Smooth muscle cell (in vitro differentiated cells): Measurements from ENCODE around the gene ZBTB18. TPM values are rescaled to one million over a fixed set of nuclear protein-coding genes. Genes with fewer than 3 reads are reported as not detected.
"Not testable (repeated sequence)": the region's sequence is repeated elsewhere in the genome, so short reads cannot be mapped to it uniquely, and the experiment has no call there.

Experiments
- DNase-seq: peaks from one replicate; lab custom pipeline; 2025; ENCODE audit not compliant: unreplicated experiment; lab: John Stamatoyannopoulos, UW
- H2AFZ ChIP-seq: fragments of 200-600 bp; sonication (generic); 2 replicates; pipeline ENCODE4 v1.6.0; 2016; ENCODE audit warnings: antibody characterized with exemption, low read depth, mild to moderate bottlenecking
- H3F3A ChIP-seq: fragments of 200-600 bp; sonication (generic); 2 replicates; pipeline ENCODE4 v1.6.0; 2017; ENCODE audit warnings: antibody characterized with exemption, low read depth
- H3K27ac ChIP-seq: fragments of 200-600 bp; sonication (generic); 2 replicates; pipeline ENCODE4 v1.5.1; 2016; ENCODE audit warnings: low read depth, mild to moderate bottlenecking
- H3K27me3 ChIP-seq: fragments of 200-600 bp; sonication (generic); 2 replicates; pipeline ENCODE4 v1.6.1; 2016; ENCODE audit warnings: low read depth, mild to moderate bottlenecking
- H3K36me3 ChIP-seq: fragments of 200-600 bp; sonication (generic); 2 replicates; pipeline ENCODE4 v1.5.1; 2016; ENCODE audit warnings: low read depth
- H3K4me1 ChIP-seq: fragments of 200-600 bp; sonication (generic); 2 replicates; pipeline ENCODE4 v1.5.1; 2016; ENCODE audit warnings: low read depth
- H3K4me2 ChIP-seq: fragments of 200-600 bp; sonication (generic); 2 replicates; pipeline ENCODE4 v1.6.0; 2016; ENCODE audit warnings: mild to moderate bottlenecking
- H3K4me3 ChIP-seq: fragments of 200-600 bp; sonication (generic); 2 replicates; pipeline ENCODE4 v1.5.1; 2016; ENCODE audit warnings: mild to moderate bottlenecking
- H3K79me2 ChIP-seq: fragments of 200-600 bp; sonication (generic); 2 replicates; pipeline ENCODE4 v1.6.0; 2016; ENCODE audit warnings: low read depth, mild to moderate bottlenecking
- H3K9ac ChIP-seq: fragments of 200-600 bp; sonication (generic); 2 replicates; pipeline ENCODE4 v1.6.0; 2016; ENCODE audit warnings: low read depth
- H3K9me3 ChIP-seq: fragments of 200-600 bp; sonication (generic); replicated peaks from 2 replicates; pipeline ENCODE4 v1.5.1; 2016; ENCODE audit warnings: low read depth
- H4K20me1 ChIP-seq: fragments of 200-600 bp; sonication (generic); 2 replicates; pipeline ENCODE4 v1.6.0; 2016; ENCODE audit warnings: low read depth
- WGBS: methylation state at CpG from one replicate; pipeline ENCODE4 v1.1.7; 2016; ENCODE audit warnings: low lambda C conversion rate; 5-methylcytosine and 5-hydroxymethylcytosine counted together
- polyA plus RNA-seq: library from polyadenylated mRNA; unstranded; fragments of >200 nt; fragmentation: Nextera tagmentation; extraction: Ambion mirVana; gene quantifications from 2 replicates; pipeline ENCODE4 v1.2.1, GENCODE V29; 2016
- total RNA-seq: library from RNA; depleted of rRNA; stranded (reverse); fragments of >200 nt; gene quantifications from 2 replicates; pipeline ENCODE4 v1.2.3, GENCODE V29; 2014
- TF ChIP-seq, protein P1 (sequence below): fragments of 200-600 bp; sonication (generic); IDR thresholded peaks from 2 replicates; pipeline ENCODE4 v1.5.1; 2017; ENCODE audit warnings: borderline replicate concordance, mild to moderate bottlenecking, antibody characterized with exemption; ENCODE audit not compliant: insufficient read depth, poor library complexity, severe bottlenecking

Gene ZBTB18
- total and polyA plus RNA-seq, 2 experiments from 2014 or later, result 0.29 to 4.6 TPM

DNA sequence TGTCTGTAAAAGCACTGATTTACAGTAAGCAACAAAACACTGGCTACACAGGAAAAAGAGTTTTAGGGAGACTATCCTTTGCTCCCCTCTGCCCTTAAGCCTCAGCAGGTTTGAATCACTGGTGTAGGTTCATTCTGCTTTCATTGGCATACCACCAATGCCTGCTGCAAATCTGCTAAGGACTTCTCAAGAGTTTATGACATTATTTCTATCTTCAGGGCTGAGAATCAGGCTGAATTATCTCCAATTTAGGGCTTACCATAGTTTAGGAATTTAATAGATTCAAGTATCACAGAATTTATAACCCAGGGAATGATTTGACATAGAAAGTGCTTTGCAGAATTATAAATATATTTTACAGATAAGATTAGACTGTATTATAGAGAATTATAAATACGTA, 6.7 kb upstream of the ZBTB18 start:
- Histone ChIP-seq H3K4me3 (no peak overlapping the region), H3F3A (peaks cover 10% of the 10 kb centered on the region), H3K27ac (no peak overlapping the region), H3K4me1 (peaks cover 9% of the 10 kb centered on the region), H3K9ac (no peak overlapping the region), H3K79me2 (peaks cover 1% of the 10 kb centered on the region), H3K9me3 (no peaks in the 10 kb centered on the region), H3K4me2 (peak overlapping the region; percentile 8), H3K36me3 (no peaks in the 10 kb centered on the region), H2AFZ (no peak overlapping the region), H3K27me3 (no peaks in the 10 kb centered on the region), H4K20me1 (no peaks in the 10 kb centered on the region)
- WGBS, result 43% methylated on average over 1 of the region's 1 CpG
- TF ChIP-seq, protein P1, sequence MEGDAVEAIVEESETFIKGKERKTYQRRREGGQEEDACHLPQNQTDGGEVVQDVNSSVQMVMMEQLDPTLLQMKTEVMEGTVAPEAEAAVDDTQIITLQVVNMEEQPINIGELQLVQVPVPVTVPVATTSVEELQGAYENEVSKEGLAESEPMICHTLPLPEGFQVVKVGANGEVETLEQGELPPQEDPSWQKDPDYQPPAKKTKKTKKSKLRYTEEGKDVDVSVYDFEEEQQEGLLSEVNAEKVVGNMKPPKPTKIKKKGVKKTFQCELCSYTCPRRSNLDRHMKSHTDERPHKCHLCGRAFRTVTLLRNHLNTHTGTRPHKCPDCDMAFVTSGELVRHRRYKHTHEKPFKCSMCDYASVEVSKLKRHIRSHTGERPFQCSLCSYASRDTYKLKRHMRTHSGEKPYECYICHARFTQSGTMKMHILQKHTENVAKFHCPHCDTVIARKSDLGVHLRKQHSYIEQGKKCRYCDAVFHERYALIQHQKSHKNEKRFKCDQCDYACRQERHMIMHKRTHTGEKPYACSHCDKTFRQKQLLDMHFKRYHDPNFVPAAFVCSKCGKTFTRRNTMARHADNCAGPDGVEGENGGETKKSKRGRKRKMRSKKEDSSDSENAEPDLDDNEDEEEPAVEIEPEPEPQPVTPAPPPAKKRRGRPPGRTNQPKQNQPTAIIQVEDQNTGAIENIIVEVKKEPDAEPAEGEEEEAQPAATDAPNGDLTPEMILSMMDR, result no peak
- no peak for DNase-seq

DNA sequence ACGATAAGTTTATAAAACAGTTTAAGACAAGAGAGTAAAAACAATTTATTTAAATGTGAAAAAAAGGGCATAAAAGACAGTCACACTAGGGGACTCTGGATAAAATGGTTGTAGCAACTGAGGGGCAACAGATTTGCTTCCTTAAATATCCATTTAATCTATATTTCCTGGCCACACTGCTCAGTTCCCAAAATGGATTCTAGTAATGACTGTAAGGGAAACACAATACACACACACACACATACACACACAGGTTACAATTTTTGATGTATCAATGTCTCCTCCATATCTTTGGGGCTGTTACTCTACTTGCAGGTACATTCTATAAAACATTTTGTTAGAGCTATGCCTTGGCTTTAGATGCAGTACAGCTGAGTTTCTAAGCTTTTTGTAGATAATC, 4.8 kb upstream of the ZBTB18 start:
- not testable (repeated sequence) for H3K4me2 ChIP-seq
- 100% methylated on average over 1 of the region's 1 CpG for WGBS

DNA sequence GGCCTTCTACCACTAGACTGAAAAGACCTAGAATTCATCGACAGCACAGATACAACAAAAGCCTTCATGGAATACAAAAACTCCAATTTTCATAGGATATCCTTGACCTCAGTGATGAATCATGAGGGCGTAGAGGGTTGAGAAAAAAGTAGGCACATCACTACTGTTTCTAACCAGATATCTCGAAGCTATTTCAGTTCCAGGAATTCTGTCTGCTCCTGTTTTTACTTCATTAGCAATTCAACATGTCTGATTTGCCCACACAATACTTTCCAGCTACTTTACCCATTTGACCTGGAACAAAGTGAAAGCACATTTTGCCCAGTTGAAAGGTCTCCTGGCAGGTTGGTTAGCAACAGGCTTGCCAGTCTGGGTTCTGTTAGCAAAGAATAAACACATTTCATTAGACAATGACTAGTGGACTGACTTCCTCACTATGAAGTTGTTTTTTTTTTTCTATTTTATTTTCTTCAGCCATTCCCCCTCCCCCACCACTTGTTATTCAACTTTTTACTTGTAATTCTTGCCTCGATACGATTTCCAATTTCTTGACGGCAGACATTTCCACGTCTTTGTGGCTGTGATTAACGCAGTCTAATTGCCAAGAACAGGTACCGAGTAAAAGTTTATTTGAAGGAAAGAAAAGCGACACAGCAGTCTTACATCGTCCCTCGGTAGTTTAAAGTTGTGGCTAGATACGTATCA, 4.0 kb upstream of the ZBTB18 start:
- Histone ChIP-seq H3K4me3 (peak overlapping the region; percentile 71), H3K4me2 (peak overlapping the region; percentile 94), H3K9ac (peak overlapping the region; percentile 68), H3K36me3 (no peaks in the 10 kb centered on the region), H3K27me3 (no peaks in the 10 kb centered on the region), H3K9me3 (no peaks in the 10 kb centered on the region), H3K79me2 (peaks cover 14% of the 10 kb centered on the region), H3K27ac (peak overlapping the region; percentile 62), H4K20me1 (peaks cover 26% of the 10 kb centered on the region), H3K4me1 (peaks cover 26% of the 10 kb centered on the region), H3F3A (peaks cover 21% of the 10 kb centered on the region), H2AFZ (peak overlapping the region; percentile 83)
- TF ChIP-seq, protein P1, result no peak
- WGBS, result 9% methylated on average over 13 of the region's 13 CpGs
- DNase-seq, result no peak

More for the DNA sequence above, 4.8 kb upstream of the ZBTB18 start:
- Histone ChIP-seq H3F3A (peaks cover 16% of the 10 kb centered on the region), H3K4me1 (peaks cover 18% of the 10 kb centered on the region), H4K20me1 (peaks cover 18% of the 10 kb centered on the region)
- not testable (repeated sequence) for H2AFZ ChIP-seq, H3K9ac ChIP-seq, H3K27me3 ChIP-seq, H3K9me3 ChIP-seq, H3K27ac ChIP-seq, H3K79me2 ChIP-seq, H3K36me3 ChIP-seq, H3K4me3 ChIP-seq, DNase-seq

DNA sequence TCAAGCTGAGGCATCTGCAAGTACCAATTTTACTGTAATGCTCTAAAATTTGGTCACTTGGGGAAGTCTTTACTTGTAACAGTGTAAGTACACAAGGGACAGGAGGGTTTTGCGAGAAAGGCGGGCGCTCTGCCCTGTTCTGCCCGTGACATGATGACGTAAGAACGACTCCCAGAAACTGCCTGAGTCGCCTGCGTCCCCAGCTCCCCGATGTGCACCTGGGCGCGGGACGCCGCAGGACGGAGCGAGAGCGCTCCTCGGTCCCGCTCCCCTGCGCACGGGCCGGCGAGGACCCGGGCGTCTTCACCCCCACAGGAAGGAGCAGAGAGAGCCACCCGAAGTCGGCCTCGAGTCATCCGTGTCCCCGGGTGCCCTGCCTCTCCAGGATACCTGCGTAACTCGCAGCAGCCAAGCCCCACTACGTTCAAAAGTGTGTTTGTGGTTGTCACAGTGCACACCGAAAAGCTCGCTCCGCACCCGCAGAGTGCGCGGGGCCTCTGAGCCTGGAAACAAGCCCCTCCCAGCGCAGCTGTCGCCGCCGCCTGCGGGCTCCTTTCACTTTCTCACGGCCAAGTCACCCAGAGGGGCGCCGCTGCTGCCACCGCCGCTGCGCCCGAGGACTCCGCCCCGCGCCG, 3.3 kb upstream of the ZBTB18 start:
- WGBS, result under 1% methylated on average over 51 of the region's 54 CpGs
- Histone ChIP-seq H3K9ac (peak overlapping the region; percentile 68), H2AFZ (peak overlapping the region; percentile 83), H3F3A (peaks cover 21% of the 10 kb centered on the region), H3K4me2 (peak overlapping the region; percentile 94), H3K36me3 (no peaks in the 10 kb centered on the region), H3K27me3 (no peaks in the 10 kb centered on the region), H3K27ac (peak overlapping the region; percentile 62), H3K4me1 (peaks cover 32% of the 10 kb centered on the region), H4K20me1 (peaks cover 33% of the 10 kb centered on the region), H3K79me2 (peaks cover 20% of the 10 kb centered on the region), H3K9me3 (no peaks in the 10 kb centered on the region), H3K4me3 (peak overlapping the region; percentile 71)
- DNase-seq, result no peak
- TF ChIP-seq, protein P1, result no peak
